Motor neuron (in vitro differentiated cells): ENCODE results near the gene SP3. TPM values are rescaled to one million over a fixed set of nuclear protein-coding genes. Genes with fewer than 3 reads are reported as not detected.
A peak's percentile ranks its signal among the peaks of the same experiment; 100 is the strongest.

Experiments
- ATAC-seq, 8 experiments: fragments of 200-7000 bp; cut with Tn5 transposase; replicated peaks in 6 of 8; 2 replicates each; pipeline ENCODE4 v1.8.0; 2021; ENCODE audit warnings: mild to moderate bottlenecking in 8 of 8, moderate library complexity in 8 of 8
- H3K27ac ChIP-seq, 2 donors: fragments of 250-450 bp; sonication (Bioruptor Pico); 2 replicates each; pipeline ENCODE4 v1.9.0; 2021; ENCODE audit warnings: antibody characterized with exemption in 2 of 2, mild to moderate bottlenecking in 2 of 2, moderate library complexity in 1 of 2
- H3K4me1 ChIP-seq, 2 donors: fragments of 250-450 bp; sonication (Bioruptor Pico); replicated peaks in 1 of 2; 2 replicates each; pipeline ENCODE4 v1.6.1; 2021; ENCODE audit warnings: antibody characterized with exemption in 2 of 2, mild to moderate bottlenecking in 2 of 2, moderate library complexity in 1 of 2
- H3K4me3 ChIP-seq, 5 donors: fragments of 250-450 bp; sonication (Bioruptor Pico); 2 replicates each; pipeline ENCODE4 v1.9.0; 2021; ENCODE audit warnings: antibody characterized with exemption in 5 of 5, mild to moderate bottlenecking in 5 of 5, moderate library complexity in 4 of 5
- WGBS, 10 experiments: fragments of 450-650 bp; shearing (Covaris generic); methylation state at CpG; one replicate each; pipeline ENCODE4 v1.0.0; 2022; 5-methylcytosine and 5-hydroxymethylcytosine counted together
- in situ Hi-C, 9 experiments: fragments of 400-800 bp; cut with MboI; loops; one replicate each; pipeline ENCODE4 v1.15.0; 2021; ENCODE audit warnings: low sequenced_read_pairs in 9 of 9, low pct_unique_long_range_greater_than_20kb in 2 of 9; ENCODE audit not compliant: unreplicated experiment in 9 of 9
- total RNA-seq, 8 experiments: library from RNA; unstranded; fragments of 300-600 nt; gene quantifications; 2 replicates each; pipeline versions ENCODE4 v1.2.3 to v1.2.4, GENCODE V29; 2022

SP3 gene
- total RNA-seq, 8 experiments from 2014 or later: 55.9 to 94.2 (median 70.9) TPM

- in situ Hi-C loops: no loop called here
- no peak overlapping the region for H3K4me3 ChIP-seq
- ATAC-seq: peak in 1 of 8 experiments; percentile 56
- H3K4me1 ChIP-seq: no peaks in the 10 kb centered on the region
- WGBS, 10 experiments: 33 to 92% (median 78%) methylated on average over 1 to 4 of the region's 4 CpGs
- no peak overlapping the region for H3K27ac ChIP-seq
These were observed 39.9 kb upstream of the SP3 start for GRCh38 chr2:174004905-174005605.

GRCh38 chr2:174003720-174004695 is 38.8 kb upstream of the SP3 start:
- WGBS, 10 experiments: 50 to 100% (median 83%) methylated on average over 1 to 10 of the region's 13 CpGs; no CpG with 5 or more reads in 1 of the 10 experiments
- no peak overlapping the region for H3K4me3 ChIP-seq
- no peak for ATAC-seq
- no peaks in the 10 kb centered on the region for H3K4me1 ChIP-seq
- H3K27ac ChIP-seq: no peak overlapping the region
- in situ Hi-C loops: no loop called here

GRCh38 chr2:174002679-174003078 is 37.5 kb upstream of the SP3 start:
- Histone ChIP-seq H3K27ac (no peak overlapping the region), H3K4me1 (no peaks in the 10 kb centered on the region), H3K4me3 (no peak overlapping the region)
- in situ Hi-C loops: no loop called here
- 60 to 93% (median 86%) methylated on average over 1 to 4 of the region's 5 CpGs; no CpG with 5 or more reads in 5 of the 10 experiments for WGBS, 10 experiments
- no peak for ATAC-seq

DNA sequence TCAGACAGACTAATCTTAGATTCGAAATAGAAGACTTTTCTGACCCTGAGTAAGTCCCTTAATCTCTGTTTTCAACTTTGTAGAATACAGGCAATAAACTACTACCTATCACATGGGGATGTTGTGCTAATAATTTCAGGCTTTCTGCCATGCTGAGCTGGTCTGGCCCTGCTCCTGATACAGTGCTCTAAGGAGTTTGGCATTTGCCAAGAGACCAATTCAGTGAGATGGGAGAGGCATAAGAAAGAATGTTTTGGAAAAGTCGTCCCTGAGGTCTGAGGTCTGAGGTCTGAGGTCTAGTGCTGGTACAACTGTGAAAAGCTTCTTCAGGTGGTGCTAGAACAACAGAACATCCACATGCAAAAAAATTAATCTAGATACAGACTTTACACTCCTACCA is 35.9 kb upstream of the SP3 start:
- H3K4me3 ChIP-seq: no peak overlapping the region
- 0 to 57% (median 17%) methylated on average over 1 to 2 of the region's 2 CpGs; no CpG with 5 or more reads in 2 of the 10 experiments for WGBS, 10 experiments
- H3K27ac ChIP-seq: no peak overlapping the region
- no peak for ATAC-seq
- H3K4me1 ChIP-seq: no peaks in the 10 kb centered on the region
- in situ Hi-C loops: no loop called here

DNA sequence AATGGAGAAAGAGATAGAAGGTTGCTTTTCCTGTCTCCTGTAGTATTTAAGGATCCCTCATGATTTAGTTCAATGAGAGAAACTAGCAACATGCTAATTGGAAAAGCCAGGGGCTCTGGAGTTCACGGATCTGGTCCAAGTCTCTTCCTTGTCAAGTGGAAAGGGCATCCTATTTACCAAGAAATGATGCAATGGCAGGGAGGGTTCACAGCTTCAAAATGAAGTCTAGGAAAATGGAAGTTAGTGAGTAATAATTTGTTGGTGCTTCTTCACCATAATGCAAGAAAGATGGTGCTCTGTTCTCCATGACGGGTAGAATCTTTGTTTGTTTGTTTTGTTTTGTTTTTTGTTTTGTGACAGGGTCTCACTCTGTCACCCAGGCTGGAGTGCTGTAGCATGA is 34.6 kb upstream of the SP3 start:
- no peak overlapping the region for H3K4me3 ChIP-seq
- in situ Hi-C loops: no loop called here
- no peaks in the 10 kb centered on the region for H3K4me1 ChIP-seq
- 33 to 100% (median 80%) methylated on average over 1 to 2 of the region's 2 CpGs; no CpG with 5 or more reads in 1 of the 10 experiments for WGBS, 10 experiments
- ATAC-seq: no peak
- no peak overlapping the region for H3K27ac ChIP-seq

DNA sequence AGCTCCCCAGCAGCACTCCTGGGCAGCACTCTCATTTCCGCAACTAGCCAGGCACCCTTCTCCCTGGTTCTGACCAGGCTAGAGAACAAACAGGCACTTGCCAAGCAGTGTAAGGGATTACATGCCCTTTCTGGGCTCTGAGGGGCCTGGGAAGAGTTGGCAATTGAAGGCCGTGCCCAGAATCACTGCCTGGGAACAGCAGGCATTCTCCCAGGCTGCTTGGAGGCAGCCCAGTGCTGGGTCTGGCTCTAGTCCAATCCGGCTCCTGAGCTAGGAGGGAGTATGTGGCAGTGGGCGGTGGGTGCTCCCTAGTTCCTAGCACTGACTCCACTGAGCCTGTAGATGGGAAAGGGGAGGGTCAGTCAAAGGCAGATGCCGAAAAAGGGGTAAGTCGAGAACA is 34.1 kb upstream of the SP3 start:
- ATAC-seq: peak in 2 of 8 experiments; percentile 18 to 82
- H3K4me3 ChIP-seq: no peak overlapping the region
- in situ Hi-C loops: no loop called here
- 64 to 100% (median 90%) methylated on average over 1 to 5 of the region's 6 CpGs; no CpG with 5 or more reads in 4 of the 10 experiments for WGBS, 10 experiments
- no peak overlapping the region for H3K27ac ChIP-seq
- H3K4me1 ChIP-seq: no peaks in the 10 kb centered on the region

DNA sequence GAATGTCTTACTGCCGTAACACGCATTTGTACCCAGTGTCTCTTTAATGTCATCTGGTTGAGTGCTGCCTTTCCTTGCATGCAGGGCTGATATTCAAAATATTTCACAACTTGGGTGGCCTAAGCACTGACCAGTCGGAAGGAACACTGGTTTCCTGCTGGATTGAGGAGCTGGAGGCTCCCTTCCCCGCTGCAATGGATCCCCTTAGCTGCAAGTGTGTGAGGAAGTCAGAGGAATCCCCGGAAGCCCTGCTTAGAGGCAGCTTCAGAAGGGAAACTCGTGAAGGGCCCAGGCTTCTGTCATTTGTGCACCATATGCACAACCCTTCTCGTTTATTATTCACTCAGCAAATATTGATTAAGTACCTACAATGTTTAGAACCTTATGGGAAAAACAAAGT is 33.2 kb upstream of the SP3 start:
- WGBS, 10 experiments: 21 to 100% (median 64%) methylated on average over 2 to 4 of the region's 7 CpGs; no CpG with 5 or more reads in 1 of the 10 experiments
- in situ Hi-C loops: no loop called here
- ATAC-seq: no peak
- H3K27ac ChIP-seq: no peak overlapping the region
- no peaks in the 10 kb centered on the region for H3K4me1 ChIP-seq
- H3K4me3 ChIP-seq: no peak overlapping the region

GRCh38 chr2:173997753-173998152 is 32.6 kb upstream of the SP3 start:
- ATAC-seq: peak in 1 of 8 experiments; percentile 53
- 71 to 100% (median 93%) methylated on average over 1 to 2 of the region's 2 CpGs; no CpG with 5 or more reads in 1 of the 10 experiments for WGBS, 10 experiments
- H3K4me1 ChIP-seq: no peaks in the 10 kb centered on the region
- H3K27ac ChIP-seq: no peak overlapping the region
- H3K4me3 ChIP-seq: no peak overlapping the region
- in situ Hi-C loops: no loop called here

DNA sequence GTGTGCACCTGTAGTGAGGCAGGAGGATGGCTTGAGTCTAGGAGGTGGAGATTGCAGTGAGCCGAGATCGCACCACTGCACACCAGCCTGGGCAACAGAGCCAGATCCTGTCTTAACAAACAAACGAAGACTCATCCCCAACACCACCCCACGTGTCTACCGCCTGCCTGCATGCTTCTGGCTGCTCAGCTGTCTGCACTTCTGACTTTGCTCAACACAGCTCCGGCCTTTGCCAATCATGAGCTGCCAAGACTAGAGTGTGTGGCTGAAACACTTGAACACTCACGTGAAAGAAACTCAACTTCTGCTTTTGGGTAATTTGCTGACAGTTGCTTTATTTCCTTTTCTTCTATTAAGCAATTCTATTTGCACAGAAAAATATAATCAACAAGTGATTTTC is 32.1 kb upstream of the SP3 start:
- no peak overlapping the region for H3K4me3 ChIP-seq
- no peaks in the 10 kb centered on the region for H3K4me1 ChIP-seq
- in situ Hi-C loops: no loop called here
- ATAC-seq: peak in 1 of 8 experiments; percentile 25
- WGBS, 10 experiments: 0 to 100% (median 55%) methylated on average over 1 to 4 of the region's 7 CpGs; no CpG with 5 or more reads in 4 of the 10 experiments
- H3K27ac ChIP-seq: no peak overlapping the region

GRCh38 chr2:173996766-173997165 is 31.6 kb upstream of the SP3 start:
- H3K4me3 ChIP-seq: no peak overlapping the region
- in situ Hi-C loops: no loop called here

DNA sequence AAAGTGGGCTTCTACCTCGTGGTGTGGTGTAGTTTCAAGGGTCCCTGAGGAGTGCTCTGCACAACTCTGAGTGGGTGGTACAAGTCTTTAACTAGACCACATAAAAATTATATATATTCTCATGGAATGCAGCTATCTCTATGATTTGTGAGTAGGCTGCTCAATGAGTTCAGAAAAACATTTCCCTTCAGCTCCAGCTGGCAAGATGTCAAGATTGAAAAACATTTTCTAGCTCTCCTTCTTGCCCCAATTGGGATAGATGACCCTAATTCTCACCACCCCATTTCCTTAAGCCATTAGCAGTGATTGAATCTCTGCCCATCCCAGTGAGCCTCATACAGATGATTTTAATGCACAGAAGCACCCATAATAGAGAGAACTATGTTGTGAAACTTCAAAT is 28.3 kb upstream of the SP3 start:
- peaks cover 2 to 4% of the 10 kb centered on the region in 2 donors for H3K4me1 ChIP-seq
- WGBS, 10 experiments: 50 to 100% (median 54%) methylated on average over 1 of the region's 1 CpG; no CpG with 5 or more reads in 6 of the 10 experiments
- no peak overlapping the region for H3K4me3 ChIP-seq
- no peak overlapping the region for H3K27ac ChIP-seq
- peak in 1 of 8 experiments; percentile 48 for ATAC-seq
- in situ Hi-C loops: no loop called here

More at GRCh38 chr2:173996766-173997165, 31.6 kb upstream of the SP3 start:
- Histone ChIP-seq H3K27ac (no peak overlapping the region), H3K4me1 (peaks cover 2 to 4% of the 10 kb centered on the region in 2 donors)
- 20 to 89% (median 50%) methylated on average over 1 to 2 of the region's 2 CpGs; no CpG with 5 or more reads in 5 of the 10 experiments for WGBS, 10 experiments
- ATAC-seq: no peak

- in situ Hi-C loops: no loop called here
- no peak overlapping the region for H3K4me3 ChIP-seq
- H3K4me1 ChIP-seq: peaks cover 2 to 4% of the 10 kb centered on the region in 2 donors
- ATAC-seq: peak in 5 of 8 experiments; percentile 9 to 90 (median 89)
- WGBS, 10 experiments: 0 to 100% (median 80%) methylated on average over 1 to 5 of the region's 5 CpGs; no CpG with 5 or more reads in 1 of the 10 experiments
- H3K27ac ChIP-seq: no peak overlapping the region
These were observed 26.8 kb upstream of the SP3 start for GRCh38 chr2:173991856-173992588.
